Osteoblast (primary cell): ENCODE results near the gene LHPP. TPM values are rescaled to one million over a fixed set of nuclear protein-coding genes. Genes with fewer than 3 reads are reported as not detected.

Experiments
- DNase-seq: peaks from one replicate; pipeline ENCODE4 v3.0.0; 2011; ENCODE audit warnings: low spot score, mixed read lengths; ENCODE audit not compliant: insufficient read length; ENCODE audit errors: missing footprints
- H2AFZ ChIP-seq: 2 replicates; pipeline ENCODE4 v1.6.0; 2011; ENCODE audit warnings: mild to moderate bottlenecking, low read length
- H3K27ac ChIP-seq: 2 replicates; pipeline ENCODE4 v1.5.1; 2011; ENCODE audit warnings: mild to moderate bottlenecking, low read depth, low read length, moderate library complexity
- H3K27me3 ChIP-seq: 2 replicates; pipeline ENCODE4 v1.6.0; 2012; ENCODE audit warnings: mild to moderate bottlenecking, control low read depth, inconsistent platforms, low read length, moderate library complexity; ENCODE audit not compliant: insufficient read depth
- H3K36me3 ChIP-seq: 2 replicates; pipeline ENCODE4 v1.5.1; 2011; ENCODE audit warnings: mild to moderate bottlenecking, low read length, control low read depth, moderate library complexity; ENCODE audit not compliant: insufficient read depth
- H3K4me1 ChIP-seq: 2 replicates; pipeline ENCODE4 v1.5.1; 2011; ENCODE audit warnings: mild to moderate bottlenecking, low read length, control low read depth, moderate library complexity; ENCODE audit not compliant: insufficient read depth
- H3K4me2 ChIP-seq: 2 replicates; pipeline ENCODE4 v1.6.0; 2011; ENCODE audit warnings: mild to moderate bottlenecking, low read length; ENCODE audit not compliant: insufficient read depth
- H3K4me3 ChIP-seq: fragments of 200-600 bp; sonication (generic); 3 replicates; pipeline ENCODE4 v1.5.1; 2012; ENCODE audit warnings: mild to moderate bottlenecking, low read length, inconsistent platforms; ENCODE audit not compliant: insufficient read depth
- H3K79me2 ChIP-seq: 2 replicates; pipeline ENCODE4 v1.6.0; 2012; ENCODE audit warnings: mild to moderate bottlenecking, low read length, control low read depth, inconsistent platforms; ENCODE audit not compliant: insufficient read depth
- H3K9me3 ChIP-seq: 2 replicates; pipeline ENCODE4 v1.5.1; 2011; ENCODE audit warnings: low read depth, low read length, control low read depth
- H4K20me1 ChIP-seq: 2 replicates; pipeline ENCODE4 v1.6.0; 2012; ENCODE audit warnings: mild to moderate bottlenecking, low read length, control low read depth; ENCODE audit not compliant: insufficient read depth
- CTCF ChIP-seq: IDR thresholded peaks from 2 replicates; pipeline ENCODE4 v1.5.1; 2011; ENCODE audit warnings: mild to moderate bottlenecking, low read depth, low read length, moderate library complexity; ENCODE audit errors: extremely low read depth
- total RNA-seq: library from RNA; depleted of rRNA; stranded (reverse); fragments of >200 nt; gene quantifications from 2 replicates; pipeline ENCODE4 v1.2.3, GENCODE V29; 2012

The LHPP gene
- total RNA-seq, 1 donor = 17.7 TPM

- Histone ChIP-seq H3K4me2 (no peak overlapping the region), H3K79me2 (no peaks in the 10 kb centered on the region)
- peak; percentile 97 for DNase-seq
These were observed 185.1 kb downstream of the LHPP start for GRCh38 chr10:124646483-124647352.

DNA sequence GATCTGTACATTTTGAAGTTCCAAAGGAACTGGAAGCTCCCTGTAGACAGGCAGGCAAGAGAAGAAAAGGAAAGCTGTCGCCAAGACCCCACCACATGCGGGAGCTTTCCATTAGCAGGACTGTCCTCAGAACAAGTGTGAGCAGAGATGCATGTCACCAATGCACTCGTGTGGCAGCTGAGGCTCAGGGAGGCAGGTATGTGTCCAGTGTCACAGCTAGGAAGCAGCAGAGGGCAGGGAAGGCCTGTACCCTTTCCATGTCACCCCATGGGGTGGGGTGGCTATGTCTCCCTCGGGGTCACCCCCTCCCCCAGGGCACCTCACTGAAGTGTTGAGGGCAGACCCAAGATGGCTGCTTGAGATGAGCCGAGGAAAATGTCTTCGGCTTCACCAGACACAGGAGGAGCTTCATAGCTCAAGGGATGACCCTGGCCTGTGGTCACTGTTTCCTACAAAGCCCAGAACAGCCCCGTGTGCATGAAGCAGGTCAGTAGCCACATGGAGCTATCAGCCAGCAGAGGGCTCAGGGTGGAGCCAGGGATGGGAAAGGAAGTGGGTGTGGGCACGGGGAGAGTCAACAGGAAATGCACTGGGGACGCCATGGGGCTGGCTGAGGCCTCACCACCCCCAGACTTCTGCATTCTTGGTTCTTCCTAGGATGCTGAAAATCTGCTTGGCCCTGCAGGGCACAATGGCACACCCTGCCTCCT, 186.0 kb downstream of the LHPP start:
- Histone ChIP-seq H3K79me2 (no peaks in the 10 kb centered on the region), H3K36me3 (no peaks in the 10 kb centered on the region), H3K27ac (no peak overlapping the region), H3K4me2 (no peak overlapping the region), H3K9me3 (no peaks in the 10 kb centered on the region), H3K4me3 (no peak overlapping the region), H3K4me1 (peaks cover 23% of the 10 kb centered on the region), H2AFZ (peak overlapping the region; percentile 23), H4K20me1 (peaks cover 17% of the 10 kb centered on the region), H3K27me3 (no peaks in the 10 kb centered on the region)
- peak; percentile 25 for TF ChIP-seq CTCF
- peak; percentile 94 for DNase-seq

More at GRCh38 chr10:124646483-124647352, 185.1 kb downstream of the LHPP start:
- peaks cover 24% of the 10 kb centered on the region for H4K20me1 ChIP-seq
- H3K36me3 ChIP-seq = no peaks in the 10 kb centered on the region
- H3K27ac ChIP-seq = peak overlapping the region; percentile 24
- H3K27me3 ChIP-seq = no peaks in the 10 kb centered on the region
- H2AFZ ChIP-seq = no peak overlapping the region
- H3K9me3 ChIP-seq = no peaks in the 10 kb centered on the region
- H3K4me3 ChIP-seq = no peak overlapping the region
- H3K4me1 ChIP-seq = peaks cover 28% of the 10 kb centered on the region
- TF ChIP-seq CTCF = no peak

DNA sequence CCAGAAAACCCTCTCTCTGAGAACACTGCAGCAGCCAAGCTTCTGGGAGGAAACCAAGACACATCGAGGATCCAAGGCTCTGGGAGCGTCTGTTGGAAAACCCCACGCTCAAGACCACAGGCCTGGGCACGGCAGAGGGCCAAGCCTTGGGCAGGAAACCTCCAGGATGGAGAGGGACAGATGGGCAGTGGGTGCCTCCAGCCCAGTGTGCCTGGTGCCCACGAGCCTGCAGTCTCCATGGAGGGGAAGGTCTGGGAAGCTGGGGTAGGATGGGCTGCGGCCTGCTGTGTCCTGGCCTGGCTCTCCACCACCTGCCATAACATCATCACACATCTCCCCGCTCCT, 186.5 kb downstream of the LHPP start:
- Histone ChIP-seq H3K27ac (no peak overlapping the region), H3K79me2 (no peaks in the 10 kb centered on the region)
- DNase-seq = no peak

More for the DNA sequence above, 186.5 kb downstream of the LHPP start:
- Histone ChIP-seq H3K4me2 (no peak overlapping the region), H3K4me1 (peaks cover 23% of the 10 kb centered on the region), H3K4me3 (no peak overlapping the region), H4K20me1 (peaks cover 16% of the 10 kb centered on the region), H3K9me3 (no peaks in the 10 kb centered on the region), H3K36me3 (no peaks in the 10 kb centered on the region), H3K27me3 (no peaks in the 10 kb centered on the region), H2AFZ (peak overlapping the region; percentile 23)
- TF ChIP-seq CTCF = no peak
